NCI-H446 treated with DMSO at 0.1 percent for 48 hours (cell line): ENCODE data around the gene STEAP4.
"Not testable (repeated sequence)": the region's sequence is repeated elsewhere in the genome, so short reads cannot be mapped to it uniquely, and the experiment has no call there.

ENCODE experiments used
- DNase-seq: peaks from one replicate; lab custom pipeline; 2025; lab: John Stamatoyannopoulos, UW

The STEAP4 gene

GRCh38 chr7:88312061-88312663 lies 5.5 kb upstream of the STEAP4 start:
- no peak for DNase-seq

DNA sequence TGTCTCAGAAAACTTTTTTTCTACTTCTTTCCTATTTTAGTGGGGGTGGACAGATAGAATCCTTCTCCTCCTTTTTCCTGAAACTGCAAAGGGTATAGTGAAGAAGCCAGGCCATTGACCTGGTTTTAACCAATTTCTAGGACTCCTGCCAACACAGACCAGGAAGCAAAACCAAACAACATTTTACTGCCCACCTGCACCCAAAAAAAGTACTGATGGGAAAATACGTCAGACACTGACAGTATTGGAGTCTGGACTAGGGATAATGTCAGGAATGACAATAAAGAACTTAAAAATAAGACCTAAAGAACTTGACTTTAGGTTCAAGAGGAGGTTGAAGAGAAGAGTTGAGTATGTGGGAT lies 5.0 kb upstream of the STEAP4 start:
- no peak for DNase-seq

DNA sequence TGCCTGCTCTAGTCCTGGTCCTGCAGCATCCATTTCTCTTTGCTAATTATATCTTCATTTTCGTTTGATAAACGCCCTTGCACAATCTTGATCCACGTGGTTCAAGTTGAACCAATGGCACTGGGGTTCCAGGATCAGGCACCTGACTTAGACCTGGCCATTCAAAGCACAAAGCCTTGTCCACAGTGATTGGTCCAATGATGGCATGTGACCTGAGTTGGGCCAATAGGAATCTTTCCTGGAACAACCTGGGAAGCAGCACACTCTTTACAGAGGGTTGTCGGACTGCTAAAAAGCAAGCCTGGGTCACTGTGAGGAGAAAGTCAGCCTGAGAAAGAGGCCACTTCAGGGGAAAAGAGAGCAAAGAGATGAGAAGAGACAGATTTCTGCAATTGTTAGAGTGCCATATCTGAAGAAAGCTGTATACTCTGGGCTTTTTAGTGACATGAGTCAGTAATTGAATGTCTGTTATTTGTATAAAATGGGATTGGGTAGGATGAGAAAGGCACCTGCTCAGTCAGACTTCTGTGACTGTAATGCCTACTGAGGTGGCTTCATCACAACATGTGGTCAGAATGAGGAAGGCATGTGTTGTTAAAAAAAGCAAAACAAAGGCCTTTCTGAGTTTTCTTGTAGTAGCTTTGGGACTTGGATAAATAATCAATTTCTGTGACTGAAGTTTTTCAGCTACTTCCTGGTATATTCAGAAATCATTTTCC lies 4.4 kb upstream of the STEAP4 start:
- no peak for DNase-seq

GRCh38 chr7:88309819-88310218 lies 3.1 kb upstream of the STEAP4 start:
- no peak for DNase-seq

GRCh38 chr7:88307823-88308222 lies 1.1 kb upstream of the STEAP4 start:
- DNase-seq: no peak

DNA sequence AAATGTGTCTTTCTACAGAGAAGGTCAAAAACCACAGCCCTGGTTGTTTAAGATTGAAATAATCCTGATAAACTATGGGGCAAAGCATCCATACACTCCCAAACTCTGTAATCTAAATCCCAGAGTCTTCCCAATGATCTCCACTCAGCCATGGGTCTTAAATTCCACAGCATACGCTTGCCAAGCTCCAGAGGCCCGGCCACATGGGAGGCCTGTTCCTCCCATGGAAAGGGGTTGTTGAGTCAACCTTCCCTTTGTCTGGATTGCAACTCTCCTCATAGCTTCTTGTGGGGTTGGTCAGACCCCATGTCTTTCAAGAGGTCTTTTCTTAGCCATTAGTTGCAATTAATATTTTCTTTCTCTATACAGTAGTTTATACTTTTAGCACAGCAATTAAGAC lies 718 bp upstream of the STEAP4 start:
- no peak for DNase-seq

DNA sequence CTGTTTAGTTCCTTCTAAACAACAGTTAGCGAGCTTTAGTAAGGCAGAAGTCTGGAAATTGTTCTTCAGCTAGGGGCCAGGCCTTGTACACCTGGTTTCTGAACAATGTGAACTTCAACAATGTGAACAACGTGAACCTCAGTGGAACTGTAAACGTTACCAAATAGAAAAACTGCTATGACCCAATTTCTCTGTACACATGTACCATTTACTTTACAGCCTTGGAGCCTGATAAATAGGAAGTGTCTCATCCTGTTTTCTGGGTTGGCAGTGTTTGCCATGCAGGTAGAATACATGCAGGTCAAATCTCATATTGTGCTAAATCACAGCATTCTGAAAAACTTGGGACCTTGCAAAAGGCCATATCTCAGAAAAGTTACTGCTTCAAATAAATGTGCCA lies 1.6 kb downstream of the STEAP4 start:
- no peak for DNase-seq

DNA sequence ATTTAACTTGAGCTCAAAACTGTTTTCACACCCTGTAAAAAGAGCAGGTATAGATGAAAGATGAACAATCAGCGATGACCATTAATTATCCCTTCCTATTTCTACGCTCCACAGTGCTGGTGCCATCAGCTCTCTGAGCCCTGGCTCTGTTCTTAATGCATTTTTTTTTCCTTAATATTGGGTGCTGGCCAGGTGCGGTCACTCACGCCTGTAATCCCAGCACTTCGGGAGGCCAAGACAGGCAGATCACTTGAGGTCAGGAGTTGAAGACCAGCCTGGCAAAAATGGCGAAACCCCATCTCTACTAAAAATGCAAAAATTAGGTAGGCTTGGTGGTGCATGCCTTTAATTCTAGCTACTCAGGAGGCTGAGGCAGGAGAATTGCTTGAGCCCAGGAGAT lies 4.2 kb downstream of the STEAP4 start:
- no peak for DNase-seq

DNA sequence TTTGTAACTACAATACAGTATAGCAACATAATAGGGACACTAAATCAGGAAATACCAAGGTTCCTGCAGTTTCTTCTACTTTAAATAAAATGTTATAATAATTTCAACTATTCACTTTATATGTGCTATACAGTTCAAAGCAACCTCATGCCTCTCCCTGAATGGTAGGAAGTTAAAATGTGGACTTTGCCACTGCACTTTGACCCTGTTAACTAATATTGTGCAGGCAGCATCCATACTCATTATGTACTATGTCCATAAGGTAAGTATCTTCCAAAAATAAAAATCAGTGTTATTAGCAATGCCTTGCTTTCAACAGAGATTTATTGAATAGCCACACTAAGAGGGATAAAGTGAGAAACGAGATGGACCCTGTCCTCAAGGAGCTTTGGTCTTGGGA lies 4.8 kb downstream of the STEAP4 start:
- no peak for DNase-seq

GRCh38 chr7:88300401-88300945 lies 6.2 kb downstream of the STEAP4 start:
- DNase-seq: no peak

GRCh38 chr7:88299126-88299525 lies 7.6 kb downstream of the STEAP4 start:
- no peak for DNase-seq

- no peak for DNase-seq
Measured at GRCh38 chr7:88293866-88294265, 12.8 kb downstream of the STEAP4 start.

DNA sequence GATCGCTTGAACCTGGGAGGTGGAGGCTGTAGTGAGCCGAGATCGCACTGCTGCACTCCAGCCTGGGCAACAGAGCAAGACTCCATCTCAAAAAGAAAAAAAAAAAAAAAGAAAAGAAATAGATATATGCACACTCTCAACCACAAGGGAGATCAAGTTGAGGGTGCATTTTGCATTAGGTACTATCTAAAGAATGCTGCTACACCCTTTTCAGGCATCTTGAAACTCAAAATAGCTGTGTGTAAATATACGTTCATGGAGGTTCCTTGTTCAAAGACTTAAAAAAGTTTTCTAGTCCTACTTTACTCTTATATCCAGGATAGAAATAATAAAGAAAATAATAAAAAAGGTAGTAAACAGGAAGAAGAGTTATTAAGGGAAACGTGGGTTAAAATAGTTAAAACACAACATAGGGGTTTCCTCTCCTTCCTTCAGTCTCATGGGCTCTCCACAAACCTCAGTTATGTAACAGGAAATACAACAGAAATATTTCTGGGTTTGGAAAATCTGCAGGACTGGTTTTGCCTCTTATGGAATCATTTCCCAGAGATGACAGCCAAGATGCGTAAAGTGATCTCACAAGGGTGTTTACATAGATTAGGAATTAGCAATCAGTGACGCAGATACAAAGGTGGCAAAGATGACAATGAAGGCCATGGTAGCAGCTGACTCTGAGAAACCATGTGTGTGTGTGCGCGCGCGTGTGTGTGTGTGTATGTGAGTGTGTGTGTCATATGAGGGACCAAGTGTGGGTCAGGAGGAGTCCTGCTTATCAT lies 15.1 kb downstream of the STEAP4 start:
- no peak for DNase-seq

DNA sequence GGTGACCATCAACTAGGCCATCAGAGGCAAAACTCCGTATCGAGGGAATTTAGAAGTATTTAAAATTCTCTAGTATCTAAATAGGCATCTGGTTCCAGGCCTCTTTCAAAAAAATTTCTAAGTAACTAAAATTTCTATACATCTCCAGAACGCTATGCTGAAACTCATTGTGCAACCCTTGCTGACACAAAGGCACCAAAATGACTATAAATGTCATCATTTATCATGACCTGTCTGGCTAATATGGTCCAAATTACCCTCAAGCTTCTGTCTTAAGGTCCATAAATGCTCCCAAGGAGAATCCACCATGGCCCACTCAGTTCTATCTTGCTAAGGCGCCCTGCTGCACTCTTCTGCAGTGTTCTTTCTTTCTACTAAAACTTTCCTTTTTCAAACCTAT lies 16.2 kb downstream of the STEAP4 start:
- DNase-seq: no peak

GRCh38 chr7:88289564-88290025 lies 17.1 kb downstream of the STEAP4 start:
- DNase-seq: no peak

- DNase-seq: no peak
Measured at GRCh38 chr7:88281749-88282148, 24.9 kb downstream of the STEAP4 start.

DNA sequence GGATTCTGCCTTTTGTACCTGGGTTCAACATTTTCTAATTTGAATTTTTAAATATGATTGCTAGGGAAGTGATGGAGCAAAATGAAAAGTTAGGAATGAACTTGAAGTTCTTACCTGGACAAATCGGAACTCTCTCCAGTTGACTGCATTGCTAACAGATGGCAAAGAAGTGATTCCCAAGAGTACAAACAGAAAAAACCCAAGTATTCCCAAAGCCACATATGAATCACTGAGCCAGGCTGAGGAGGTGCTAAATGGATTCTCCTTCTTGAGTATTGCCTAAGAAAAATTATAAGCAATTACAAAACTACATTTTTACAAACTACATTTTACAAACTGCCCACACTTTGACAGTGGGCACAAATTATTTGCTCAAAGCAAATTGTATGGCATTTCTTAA lies 25.9 kb downstream of the STEAP4 start:
- DNase-seq: no peak

GRCh38 chr7:88279323-88279722 lies 27.4 kb downstream of the STEAP4 start:
- DNase-seq: no peak

DNA sequence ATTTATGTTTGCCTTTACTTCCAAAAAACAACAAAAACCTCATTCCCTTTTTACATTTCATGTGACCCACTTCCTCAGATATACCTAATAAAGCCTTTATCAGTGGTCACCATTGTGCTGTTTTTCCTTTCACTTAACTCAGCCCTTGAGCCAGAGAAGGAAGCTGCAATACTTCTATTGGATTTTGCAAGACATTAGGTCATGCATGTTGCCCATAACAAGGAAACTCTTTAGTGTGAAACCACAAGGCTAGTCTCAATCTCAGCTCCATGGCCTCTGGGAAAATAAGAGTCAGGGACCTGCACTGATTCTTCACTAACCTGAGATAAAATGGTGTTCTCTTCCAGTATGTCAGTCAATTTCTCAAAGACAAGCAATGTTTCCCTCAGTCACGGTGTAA lies 27.8 kb downstream of the STEAP4 start:
- no peak for DNase-seq

DNA sequence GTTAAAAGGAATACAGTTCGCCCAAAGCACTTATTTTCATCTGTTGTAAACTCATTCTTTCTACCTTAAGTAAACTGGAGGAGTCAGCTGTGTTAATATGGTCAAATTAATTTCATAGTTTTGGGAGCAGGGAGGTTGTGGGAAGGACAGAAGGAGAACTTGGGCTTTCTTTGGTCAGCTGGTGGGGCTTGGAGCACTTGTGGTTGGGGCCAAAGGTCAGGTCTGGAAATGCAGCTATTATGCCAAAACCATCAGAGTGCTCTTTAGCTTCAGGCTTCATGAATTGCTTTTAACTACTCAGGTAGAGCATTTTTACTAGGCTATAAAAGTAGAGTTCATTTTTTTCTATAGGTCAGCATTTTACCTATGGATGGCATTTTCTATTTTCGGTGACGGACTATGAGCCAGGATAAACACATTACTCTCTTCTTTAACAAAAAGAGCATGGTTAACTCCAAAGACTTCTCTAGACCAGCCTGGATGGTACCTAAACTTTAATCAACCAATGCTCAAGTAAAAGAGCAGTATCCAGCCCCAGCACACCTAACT lies 30.0 kb downstream of the STEAP4 start:
- no peak for DNase-seq

- DNase-seq: not testable (repeated sequence)
Measured at GRCh38 chr7:88274856-88275255, 31.8 kb downstream of the STEAP4 start.

DNA sequence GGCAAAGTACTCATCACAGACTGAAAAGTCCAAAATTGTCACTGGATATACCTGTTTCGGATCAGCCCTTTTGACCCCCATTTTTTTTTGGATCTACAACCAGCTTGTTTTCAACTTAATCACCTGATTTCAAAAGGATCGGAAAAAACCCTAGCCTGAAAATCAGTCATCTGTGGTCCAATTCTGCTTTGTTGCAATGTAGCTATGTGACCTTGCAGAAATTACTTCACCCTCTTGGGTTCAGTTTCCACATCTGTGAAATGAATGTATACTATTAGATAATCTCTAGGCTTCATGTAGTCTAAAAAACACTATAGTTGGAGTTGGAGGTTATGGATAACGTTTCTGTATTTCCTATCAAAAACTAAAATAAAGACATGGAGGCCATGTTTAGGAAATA lies 37.1 kb downstream of the STEAP4 start:
- no peak for DNase-seq

DNA sequence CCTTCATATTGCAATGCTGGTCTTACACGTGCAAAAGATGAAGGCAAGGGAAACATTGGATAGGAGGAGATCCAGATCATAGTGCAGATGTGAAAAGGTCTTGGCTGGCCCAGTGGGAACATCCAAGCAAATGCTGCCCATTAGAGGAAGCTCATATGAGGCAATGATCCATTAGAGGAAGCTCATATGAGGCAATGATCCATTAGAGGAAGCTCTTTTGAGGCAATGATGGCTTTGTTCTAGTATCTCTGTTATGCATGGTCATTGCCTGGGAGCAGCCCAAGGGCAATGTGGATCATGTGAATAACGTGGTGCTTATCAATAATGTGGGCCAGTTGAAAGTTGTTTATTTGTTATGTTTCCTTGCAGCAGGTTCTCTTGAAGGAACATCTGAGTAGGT lies 37.8 kb downstream of the STEAP4 start:
- DNase-seq: no peak
